Body of pancreas (tissue), 4 donors: ENCODE results near the gene RSBN1L.

Experiments
- CTCF ChIP-seq, 7 experiments: fragments of 450-650 bp in 4 of 7; fragments of 200-600 bp in 3 of 7; sonication (generic) in 3 of 7; IDR thresholded peaks; one replicate each; pipeline ENCODE4 v1.5.1; 2016 to 2019; ENCODE audit warnings: antibody characterized with exemption in 7 of 7
- POLR2A ChIP-seq, 3 donors: fragments of 450-650 bp; IDR thresholded peaks; one replicate each; pipeline ENCODE4 v1.6.1; 2016; ENCODE audit warnings: antibody characterized with exemption in 3 of 3, mild to moderate bottlenecking in 2 of 3

DNA sequence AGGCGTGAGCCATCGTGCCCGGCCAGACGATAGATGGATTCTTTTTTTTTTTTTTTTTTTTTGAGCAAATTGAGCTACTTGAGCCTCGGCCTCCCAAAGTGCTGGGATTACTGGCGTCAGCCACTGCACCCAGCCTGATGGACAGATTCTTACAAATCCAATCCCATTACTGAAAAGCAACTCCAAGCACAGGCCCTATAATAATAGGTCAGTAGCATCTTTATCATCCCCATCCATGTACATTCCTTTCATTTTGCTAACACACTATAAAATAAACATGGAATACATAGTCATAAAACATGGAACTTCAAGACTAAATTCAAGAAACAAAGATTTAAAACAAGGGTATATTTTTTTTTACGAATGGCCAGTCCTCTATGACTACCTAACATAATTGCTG is 16.0 kb upstream of the RSBN1L start:
- TF ChIP-seq CTCF (IDR thresholded peaks at IDR 0.05) = no peak
- no peak for TF ChIP-seq POLR2A (IDR thresholded peaks at IDR 0.05)
